ENCODE measurements around the gene AK3.
A peak's percentile ranks its signal among the peaks of the same experiment; 100 is the strongest.
"Not testable (repeated sequence)": the region's sequence is repeated elsewhere in the genome, so short reads cannot be mapped to it uniquely, and the experiment has no call there.

Gene AK3

DNA sequence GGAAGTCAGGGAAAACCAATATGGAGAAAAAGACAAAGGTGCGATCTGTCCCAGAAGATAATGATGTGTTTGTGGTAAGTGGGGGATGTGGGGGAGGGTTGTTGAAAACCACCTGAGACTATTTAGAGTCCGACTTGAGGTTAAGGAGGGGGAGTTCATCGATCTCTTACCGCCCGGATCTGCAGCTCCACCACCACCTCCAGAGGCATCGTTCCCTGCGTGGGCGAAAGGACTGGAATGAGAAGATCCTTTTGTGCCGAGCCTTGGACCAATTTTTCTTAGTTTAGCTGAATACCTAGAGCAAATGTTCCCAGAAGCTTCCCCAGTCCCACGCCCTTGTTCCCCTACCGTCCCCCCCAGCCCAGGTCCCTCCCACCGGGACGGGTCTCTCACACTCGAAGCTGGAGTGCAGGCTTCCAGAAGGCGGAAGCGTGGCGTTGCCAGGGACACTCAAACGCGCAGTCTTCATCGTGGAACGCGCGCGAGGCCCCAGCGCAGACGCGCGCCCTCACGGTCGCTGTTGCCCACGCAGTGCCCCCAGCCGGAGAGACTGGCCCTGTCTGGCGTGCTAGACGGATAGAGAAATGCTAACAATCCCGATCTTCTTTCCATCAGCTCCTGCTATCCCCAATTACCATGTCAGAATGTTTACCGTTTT lies 74.8 kb downstream of the AK3 start, which contains the start of gene SPATA6L:
Gene SPATA6L (minus strand): TSS at position 439 of the 658 bp plus-strand sequence. CDS start 230 bp downstream, at position 209.
- DNase-seq (ENCODE audit: low read depth) = no peak

DNA sequence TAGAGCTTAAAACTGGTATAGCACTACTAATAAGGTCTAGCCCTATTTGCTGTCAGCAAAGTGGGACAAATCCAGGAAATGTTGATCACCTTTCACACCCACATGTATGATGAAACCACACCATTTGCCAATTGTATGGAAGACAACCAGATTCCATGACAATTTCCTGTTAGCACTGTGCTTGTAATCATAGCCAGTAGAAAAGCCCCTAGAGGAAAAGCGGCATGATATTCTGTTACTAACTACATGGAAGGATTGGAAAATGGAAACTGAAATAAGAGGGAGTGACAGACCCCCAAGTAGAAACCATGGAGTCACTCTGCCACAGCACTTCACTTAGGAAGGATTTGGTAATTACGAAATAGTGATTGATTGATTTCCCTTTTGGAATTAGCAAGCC lies 75.6 kb downstream of the AK3 start:
- DNase-seq (ENCODE audit: low read depth) = no peak

DNA sequence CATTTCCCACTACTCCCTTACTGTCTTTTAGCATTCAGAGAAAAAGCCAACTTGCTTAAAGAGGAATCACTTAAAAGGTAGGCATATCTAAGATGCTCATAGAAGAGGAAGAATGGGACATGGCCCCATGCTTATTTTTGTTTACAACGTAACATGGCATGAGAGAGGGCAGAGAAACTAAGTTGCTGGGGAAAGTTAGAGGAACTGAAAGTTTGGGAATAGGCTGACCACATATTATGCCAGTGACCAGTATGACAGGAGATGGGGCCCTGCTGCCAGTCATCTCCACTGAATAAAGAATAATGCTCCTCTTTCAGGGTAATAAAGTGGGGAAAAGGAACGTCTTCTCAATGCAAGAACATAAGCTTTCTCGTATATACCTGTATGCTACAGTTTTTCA lies 77.0 kb downstream of the AK3 start:
- DNase-seq (ENCODE audit: low read depth) = no peak

DNA sequence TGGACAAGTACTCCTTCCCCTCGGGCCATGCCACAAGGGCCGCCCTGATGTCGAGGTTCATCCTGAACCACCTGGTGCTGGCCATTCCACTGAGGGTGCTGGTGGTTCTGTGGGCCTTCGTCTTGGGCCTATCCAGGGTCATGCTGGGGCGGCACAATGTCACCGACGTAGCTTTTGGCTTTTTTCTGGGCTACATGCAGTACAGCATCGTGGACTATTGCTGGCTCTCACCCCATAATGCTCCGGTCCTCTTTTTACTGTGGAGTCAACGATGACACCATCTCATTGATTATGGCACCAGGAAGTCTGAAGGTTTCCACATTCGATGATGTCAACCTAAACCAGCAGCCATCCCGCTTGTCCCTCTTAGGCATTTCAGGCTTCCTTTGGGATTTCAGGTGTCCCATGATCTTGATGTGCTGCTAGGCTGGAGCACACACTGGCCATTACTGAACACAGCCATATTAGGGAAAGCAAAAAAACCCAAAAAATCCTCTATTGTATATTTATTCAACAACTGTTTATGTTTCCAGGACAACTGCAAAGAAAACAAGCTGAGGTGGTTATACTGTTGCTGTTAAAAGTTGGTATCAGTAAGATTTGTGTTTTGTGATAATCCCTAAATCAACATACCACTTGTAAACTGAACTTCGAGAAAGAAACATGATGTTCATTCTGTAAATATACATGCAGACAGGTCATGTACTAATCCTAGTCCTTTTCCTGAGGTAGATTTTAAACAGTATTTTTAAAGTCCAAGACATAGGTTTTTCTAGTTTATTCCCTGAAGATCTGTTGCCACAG lies 77.8 kb downstream of the AK3 start:
- DNase-seq (ENCODE audit: low read depth) = no peak

DNA sequence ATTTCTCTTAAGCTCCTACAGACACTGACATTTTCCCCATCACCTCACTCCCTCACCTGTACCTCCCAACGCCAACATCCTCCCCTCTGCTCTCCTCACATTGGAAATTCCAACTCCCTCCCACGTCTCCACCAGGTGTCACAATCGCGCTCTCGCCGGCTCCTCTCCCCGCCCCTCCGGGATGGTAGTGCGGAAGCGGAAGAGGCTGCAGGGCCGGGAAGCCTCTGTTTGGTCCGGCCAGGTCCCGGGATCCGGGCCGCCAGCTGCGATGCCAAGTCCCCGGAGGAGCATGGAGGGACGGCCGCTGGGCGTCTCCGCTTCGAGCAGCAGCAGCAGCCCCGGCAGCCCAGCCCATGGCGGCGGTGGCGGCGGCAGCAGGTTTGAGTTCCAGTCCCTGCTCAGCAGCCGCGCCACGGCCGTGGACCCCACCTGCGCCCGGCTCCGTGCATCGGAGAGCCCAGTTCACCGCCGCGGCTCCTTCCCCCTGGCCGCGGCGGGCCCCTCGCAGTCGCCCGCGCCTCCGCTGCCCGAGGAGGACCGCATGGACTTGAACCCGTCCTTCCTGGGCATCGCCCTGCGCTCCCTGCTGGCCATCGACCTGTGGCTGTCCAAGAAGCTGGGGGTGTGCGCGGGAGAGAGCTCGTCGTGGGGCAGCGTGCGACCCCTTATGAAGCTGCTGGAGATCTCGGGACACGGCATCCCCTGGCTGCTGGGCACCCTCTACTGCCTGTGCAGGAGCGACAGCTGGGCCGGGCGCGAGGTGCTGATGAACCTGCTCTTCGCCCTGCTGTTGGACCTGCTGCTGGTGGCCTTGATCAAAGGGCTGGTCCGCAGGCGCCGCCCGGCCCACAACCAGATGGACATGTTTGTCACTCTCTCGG lies 78.7 kb downstream of the AK3 start, which contains the start of gene PLPP6:
Gene PLPP6 (plus strand): TSS at position 187 of the 881 bp plus-strand sequence. CDS start 82 bp downstream, at position 269.
- DNase-seq (ENCODE audit: low read depth) = peak; percentile 65

- DNase-seq (ENCODE audit: low read depth) = no peak
These were observed 79.4 kb downstream of the AK3 start for GRCh38 chr9:4661611-4662010.

- no peak for DNase-seq (ENCODE audit: low read depth)
These were observed 79.8 kb downstream of the AK3 start for GRCh38 chr9:4661165-4661564.

DNA sequence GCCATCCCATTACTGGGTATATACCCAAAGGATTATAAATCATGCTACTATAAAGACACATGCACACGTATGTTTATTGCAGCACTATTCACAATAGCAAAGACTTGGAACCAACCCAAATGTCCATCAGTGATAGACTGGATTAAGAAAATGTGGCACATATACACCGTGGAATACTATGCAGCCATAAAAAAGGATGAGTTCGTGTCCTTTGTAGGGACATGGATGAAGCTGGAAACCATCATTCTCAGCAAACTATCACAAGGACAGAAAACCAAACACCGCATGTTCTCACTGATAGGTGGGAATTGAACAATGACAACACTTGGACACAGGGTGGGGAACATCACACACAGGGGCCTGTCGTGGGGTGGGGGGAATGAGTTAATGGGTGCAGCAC lies 80.3 kb downstream of the AK3 start:
- DNase-seq (ENCODE audit: low read depth) = not testable (repeated sequence)
